OCI-LY7 (cell line): Measurements from ENCODE around the gene FAM200B.

Source experiments
- EZH2phosphoT487 ChIP-seq: fragments of 200-600 bp; sonication (generic); IDR thresholded peaks from 2 replicates; pipeline ENCODE4 v1.6.1; 2018; ENCODE audit warnings: low read depth, borderline replicate concordance, mild to moderate bottlenecking, mixed run types, antibody characterized with exemption, low read length, moderate library complexity, mixed read lengths
- TF ChIP-seq, protein P1 (sequence below): fragments of 200-600 bp; sonication (generic); conservative IDR thresholded peaks from 2 replicates; pipeline ENCODE4 v1.5.1; 2014; ENCODE audit warnings: mild to moderate bottlenecking, antibody characterized with exemption, low read length, moderate library complexity, mixed read lengths

- TF ChIP-seq, protein P1, sequence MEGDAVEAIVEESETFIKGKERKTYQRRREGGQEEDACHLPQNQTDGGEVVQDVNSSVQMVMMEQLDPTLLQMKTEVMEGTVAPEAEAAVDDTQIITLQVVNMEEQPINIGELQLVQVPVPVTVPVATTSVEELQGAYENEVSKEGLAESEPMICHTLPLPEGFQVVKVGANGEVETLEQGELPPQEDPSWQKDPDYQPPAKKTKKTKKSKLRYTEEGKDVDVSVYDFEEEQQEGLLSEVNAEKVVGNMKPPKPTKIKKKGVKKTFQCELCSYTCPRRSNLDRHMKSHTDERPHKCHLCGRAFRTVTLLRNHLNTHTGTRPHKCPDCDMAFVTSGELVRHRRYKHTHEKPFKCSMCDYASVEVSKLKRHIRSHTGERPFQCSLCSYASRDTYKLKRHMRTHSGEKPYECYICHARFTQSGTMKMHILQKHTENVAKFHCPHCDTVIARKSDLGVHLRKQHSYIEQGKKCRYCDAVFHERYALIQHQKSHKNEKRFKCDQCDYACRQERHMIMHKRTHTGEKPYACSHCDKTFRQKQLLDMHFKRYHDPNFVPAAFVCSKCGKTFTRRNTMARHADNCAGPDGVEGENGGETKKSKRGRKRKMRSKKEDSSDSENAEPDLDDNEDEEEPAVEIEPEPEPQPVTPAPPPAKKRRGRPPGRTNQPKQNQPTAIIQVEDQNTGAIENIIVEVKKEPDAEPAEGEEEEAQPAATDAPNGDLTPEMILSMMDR: no peak
- TF ChIP-seq EZH2phosphoT487: no peak
Measured at GRCh38 chr4:15636818-15637217, 44.8 kb upstream of the FAM200B start.
